Muscle of back (tissue), 11 donors: ENCODE data around the gene GRID1. TPM values are rescaled to one million over a fixed set of nuclear protein-coding genes. Genes with fewer than 3 reads are reported as not detected.
"Not testable (repeated sequence)": the region's sequence is repeated elsewhere in the genome, so short reads cannot be mapped to it uniquely, and the experiment has no call there.

Experiments used
- DNase-seq, 3 donors: peaks; one replicate each; pipeline versions ENCODE4 v3.0.0 to v3.0.0-alpha.2; 2013
- polyA plus RNA-seq, 10 donors: library from polyadenylated mRNA; unstranded; fragments of 120-200 nt; gene quantifications; one replicate each; pipeline ENCODE4 v1.2.1, GENCODE V29; 2013; ENCODE audit not compliant: insufficient read length in 10 of 10

GRID1 gene
- polyA plus RNA-seq, 10 donors = 2.7 to 8.4 (median 5.9) TPM

GRCh38 chr10:85888559-85888958, 478.0 kb downstream of the GRID1 start:
- no peak for DNase-seq

GRCh38 chr10:85888004-85888403, 478.6 kb downstream of the GRID1 start:
- DNase-seq = no peak

- no peak for DNase-seq
Observed at GRCh38 chr10:85874208-85874607, 492.4 kb downstream of the GRID1 start.

- DNase-seq = no peak
Observed at GRCh38 chr10:85873063-85873462, 493.5 kb downstream of the GRID1 start.

GRCh38 chr10:85868627-85869499, 497.7 kb downstream of the GRID1 start:
- DNase-seq = no peak

GRCh38 chr10:85864868-85865526, 501.6 kb downstream of the GRID1 start:
- peak in 1 of 3 donors; percentile 20 for DNase-seq

GRCh38 chr10:85864173-85864549, 502.4 kb downstream of the GRID1 start:
- peak; percentile 36 to 74 (median 49) for DNase-seq

- DNase-seq = peak in 1 of 3 donors; percentile 11
Observed at GRCh38 chr10:85863301-85864172, 503.1 kb downstream of the GRID1 start.

- DNase-seq = no peak
Observed at GRCh38 chr10:85862771-85863170, 503.8 kb downstream of the GRID1 start.

- DNase-seq = no peak
Observed at GRCh38 chr10:85861513-85862197, 504.9 kb downstream of the GRID1 start.

GRCh38 chr10:85859859-85860258, 506.7 kb downstream of the GRID1 start:
- DNase-seq = no peak

GRCh38 chr10:85858776-85859515, 507.6 kb downstream of the GRID1 start:
- no peak for DNase-seq

- no peak for DNase-seq
Observed at GRCh38 chr10:85857791-85858190, 508.8 kb downstream of the GRID1 start.

- no peak for DNase-seq
Observed at GRCh38 chr10:85857305-85857704, 509.3 kb downstream of the GRID1 start.

GRCh38 chr10:85851934-85852333, 514.7 kb downstream of the GRID1 start:
- DNase-seq = no peak

- no peak for DNase-seq
Observed at GRCh38 chr10:85851325-85851724, 515.3 kb downstream of the GRID1 start.

GRCh38 chr10:85850736-85851135, 515.9 kb downstream of the GRID1 start:
- no peak for DNase-seq

GRCh38 chr10:85849315-85849714, 517.3 kb downstream of the GRID1 start:
- peak in 1 of 3 donors; percentile 45 for DNase-seq

GRCh38 chr10:85848756-85849155, 517.8 kb downstream of the GRID1 start:
- DNase-seq = peak in 1 of 3 donors; percentile 16

GRCh38 chr10:85847085-85847484, 519.5 kb downstream of the GRID1 start:
- DNase-seq = no peak

GRCh38 chr10:85838660-85839059, 527.9 kb downstream of the GRID1 start:
- DNase-seq = not testable (repeated sequence)
